Cardiac septum (tissue), 1 donor: ENCODE data around the gene PHACTR3. TPM values are rescaled to one million over a fixed set of nuclear protein-coding genes. Genes with fewer than 3 reads are reported as not detected.

Experiments used
- DNase-seq: peaks from one replicate; pipeline ENCODE4 v3.0.0-alpha.2; 2020; ENCODE audit warnings: low spot score
- intact Hi-C: fragments of 100-400 bp; cut with DNase I; formaldehyde crosslinking; loops from one replicate; pipeline ENCODE4 v1.14.0; 2022
- total RNA-seq: library from RNA; stranded (reverse); fragmentation: NEBNext Ultra II Directional; extraction: Animal tissue kit (Norgen Biotek cat#: 25700); gene quantifications from one replicate; pipeline ENCODE4 v1.2.1, GENCODE V29; 2021
- donor health status: DM: no; HTN: no; CAD: no.

The PHACTR3 gene
- total RNA-seq, 1 donor from 2014 or later: 0.54 TPM

DNA sequence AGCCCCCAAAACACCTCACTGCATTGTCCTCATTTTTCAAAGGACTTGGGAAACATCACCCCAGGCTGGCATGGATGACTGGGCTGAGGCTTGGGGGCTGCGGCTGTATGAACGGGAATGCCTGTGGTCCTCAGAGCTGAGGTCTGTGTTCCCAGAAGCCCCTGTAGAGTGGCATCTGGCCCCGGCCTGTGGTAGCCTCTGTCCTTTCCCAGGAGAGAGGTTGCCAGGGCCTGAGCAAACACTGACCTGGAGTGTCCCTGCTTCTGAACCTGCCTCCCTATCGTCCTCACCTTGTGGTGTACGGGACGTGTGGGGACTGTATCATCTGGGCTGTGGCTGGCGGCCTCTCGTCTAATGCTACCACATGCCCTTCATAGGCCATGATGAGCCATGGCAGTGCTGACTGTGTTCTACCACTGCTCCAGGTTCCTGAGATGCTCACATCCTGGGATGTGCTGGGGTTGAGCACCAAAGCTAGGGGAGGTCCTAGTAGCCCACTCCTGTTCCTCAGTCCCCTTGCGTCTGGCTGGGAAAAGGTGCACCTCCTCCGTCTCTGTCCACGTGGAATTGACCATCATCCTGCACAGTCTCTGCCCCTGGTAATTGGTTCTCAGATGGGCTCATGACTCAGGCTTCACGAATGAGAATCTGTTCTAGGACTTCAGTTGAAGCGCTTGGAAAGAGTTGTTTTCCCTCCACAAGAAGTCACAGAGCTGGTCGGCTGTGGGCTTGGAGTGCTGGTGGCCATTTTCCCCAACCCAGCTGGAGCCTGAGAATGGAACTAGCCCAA, 27.6 kb downstream of the PHACTR3 start:
- DNase-seq: peak; percentile 59
- intact Hi-C loops: no loop called here

DNA sequence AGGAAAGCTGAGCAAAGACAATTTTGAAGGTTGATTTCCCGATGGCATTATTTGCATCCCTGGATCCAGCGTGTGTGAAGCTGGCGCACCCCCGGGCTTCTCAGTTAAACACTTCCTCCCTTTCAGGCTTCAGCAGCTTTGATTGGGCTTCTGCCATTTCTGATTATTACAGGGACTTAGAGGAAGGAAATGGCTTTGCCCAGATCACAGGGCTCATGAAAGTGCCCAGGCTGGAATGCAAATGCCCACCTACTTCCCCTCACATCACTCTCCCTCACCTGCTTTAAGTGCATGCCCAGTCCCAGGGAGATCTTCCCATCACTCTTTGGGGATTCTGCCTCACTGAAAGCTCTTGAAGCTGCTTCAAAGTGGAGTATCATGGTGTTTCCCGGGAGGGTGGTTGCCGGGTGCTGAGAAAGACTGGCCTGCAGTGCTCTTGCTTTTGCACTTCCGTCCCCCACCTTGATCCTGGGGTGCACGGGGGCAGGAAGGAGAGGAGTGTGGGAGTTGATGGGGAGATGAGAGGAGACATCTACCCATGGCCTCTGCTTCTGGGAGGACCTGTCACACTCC, 28.3 kb downstream of the PHACTR3 start:
- intact Hi-C loops: no loop called here
- peak; percentile 43 for DNase-seq

DNA sequence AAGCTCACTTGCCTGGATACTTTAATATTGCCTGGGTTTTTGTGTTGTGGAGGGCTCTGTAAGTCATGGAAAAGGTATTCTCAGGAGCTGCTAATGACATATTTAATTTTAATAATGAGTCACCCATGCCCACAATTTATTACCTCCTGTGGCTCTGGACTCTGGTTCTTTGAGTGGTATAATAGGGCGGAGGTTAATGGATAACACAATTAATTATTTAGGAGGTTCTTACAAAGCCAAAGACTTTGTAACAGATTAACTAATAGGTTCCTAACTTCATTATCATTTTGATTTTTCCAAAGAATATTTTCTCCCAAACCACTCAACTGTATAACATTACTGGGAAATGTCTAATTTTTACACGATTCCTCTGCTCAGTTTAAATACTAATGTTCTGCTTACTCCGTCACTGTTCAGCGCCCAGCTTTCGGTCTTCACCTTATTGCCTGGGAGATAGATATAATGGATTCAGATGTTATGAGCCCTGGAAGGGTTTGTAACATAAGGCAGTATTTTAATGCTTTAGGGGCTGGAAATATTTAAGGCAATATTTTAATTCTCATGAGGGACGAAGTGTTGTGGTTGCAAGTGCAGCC, 29.4 kb downstream of the PHACTR3 start:
- intact Hi-C loops: no loop called here
- no peak for DNase-seq

DNA sequence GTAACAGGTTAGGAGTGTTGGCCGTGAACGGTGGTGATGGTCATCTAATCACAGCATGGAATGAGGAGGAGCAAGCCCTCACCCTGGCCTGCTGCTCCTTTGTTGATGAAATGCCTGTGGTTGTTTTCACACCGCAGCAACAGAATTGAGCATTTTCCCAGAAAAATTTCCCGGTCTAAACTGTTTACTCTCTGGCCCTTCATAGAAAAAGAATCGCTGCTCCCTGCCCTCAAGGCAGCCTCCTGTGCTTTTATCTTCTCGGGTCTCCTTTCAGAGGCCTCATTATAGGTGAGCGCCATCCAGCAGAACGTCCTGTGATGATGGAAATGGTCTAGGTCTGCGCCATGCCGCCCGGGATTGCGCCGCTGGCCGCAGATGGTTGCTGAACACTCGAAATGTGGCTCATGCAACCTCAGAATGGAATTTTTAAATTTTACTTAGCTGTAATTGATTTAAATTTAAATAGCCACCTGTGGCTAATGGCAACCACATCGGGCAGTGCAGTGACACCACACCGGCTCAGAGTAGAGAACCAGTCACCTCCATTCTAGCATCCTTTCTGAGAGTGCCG, 30.2 kb downstream of the PHACTR3 start:
- intact Hi-C loops: no loop called here
- peak; percentile 19 for DNase-seq

DNA sequence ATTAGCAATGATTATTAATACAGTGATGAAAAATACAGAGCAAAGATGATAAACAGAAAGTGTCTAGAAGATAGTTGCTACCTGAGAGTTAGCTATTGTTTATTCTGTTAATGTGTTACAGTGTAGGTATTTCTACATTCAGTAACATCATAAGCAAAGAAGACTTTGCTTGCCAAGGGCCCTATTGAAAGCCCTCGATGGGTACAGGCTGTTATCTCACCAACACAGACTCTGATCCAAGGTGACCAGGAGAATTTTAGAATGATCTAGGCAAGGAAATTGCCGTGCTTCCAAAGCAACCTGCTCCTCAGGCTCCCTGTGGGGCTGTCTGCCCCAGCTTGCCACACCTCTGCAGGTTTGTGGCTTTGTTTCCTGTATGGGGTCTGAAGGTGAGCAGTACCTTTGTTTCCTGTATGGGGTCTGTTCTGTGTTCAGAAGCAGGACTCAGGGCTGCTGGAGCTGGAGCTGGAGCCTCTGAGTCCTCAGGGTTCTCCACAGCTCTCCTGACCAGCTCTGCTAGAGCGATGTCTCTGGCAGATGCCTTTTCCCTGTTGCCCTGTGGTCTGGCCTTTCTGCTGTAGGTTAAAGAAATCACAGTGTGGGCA, 32.5 kb downstream of the PHACTR3 start:
- peak; percentile 47 for DNase-seq
- intact Hi-C loops: no loop called here

DNA sequence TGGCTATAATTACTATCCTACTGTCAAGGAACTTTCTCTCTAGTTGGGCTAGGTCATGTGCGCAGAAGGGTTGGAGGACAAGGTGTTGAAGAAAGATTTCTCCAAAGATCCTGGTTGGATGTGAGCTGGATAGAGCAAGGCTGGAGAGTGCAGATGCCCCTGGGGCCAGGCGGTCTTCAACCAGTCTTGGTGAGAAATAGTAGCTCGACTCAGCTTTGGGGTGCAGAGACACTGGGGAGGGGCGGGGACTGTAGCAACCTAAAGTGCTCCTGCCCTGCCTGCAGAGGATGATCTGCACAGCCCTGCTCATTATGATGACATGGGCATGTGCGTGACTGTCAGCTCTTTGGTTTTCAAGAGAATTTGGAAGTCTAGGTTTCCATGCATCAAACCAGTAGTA, 35.9 kb downstream of the PHACTR3 start:
- intact Hi-C loops: no loop called here
- peak; percentile 66 for DNase-seq

DNA sequence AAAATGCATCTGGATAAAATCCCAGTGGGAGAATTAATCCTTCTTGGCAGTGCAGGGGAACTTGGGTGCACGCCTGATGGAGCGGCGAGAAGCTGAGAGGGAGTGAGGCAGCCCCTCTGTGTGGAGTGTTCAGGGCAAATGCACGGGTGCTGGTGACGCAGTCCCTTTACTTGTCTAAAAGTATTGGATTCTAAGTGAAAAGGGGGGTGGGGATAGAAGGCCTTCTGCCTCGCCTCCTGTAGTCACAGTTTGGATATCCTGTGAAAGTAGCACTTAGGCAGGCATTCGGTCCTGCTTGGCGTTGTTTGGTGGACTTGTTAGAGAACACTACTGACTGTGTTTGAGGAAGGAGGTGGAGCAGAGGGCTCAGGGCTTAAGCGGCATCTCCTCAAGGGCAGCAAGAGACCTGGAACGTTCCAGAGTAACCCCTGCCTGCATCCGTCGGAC, 39.3 kb downstream of the PHACTR3 start:
- intact Hi-C loops: no loop called here
- no peak for DNase-seq

DNA sequence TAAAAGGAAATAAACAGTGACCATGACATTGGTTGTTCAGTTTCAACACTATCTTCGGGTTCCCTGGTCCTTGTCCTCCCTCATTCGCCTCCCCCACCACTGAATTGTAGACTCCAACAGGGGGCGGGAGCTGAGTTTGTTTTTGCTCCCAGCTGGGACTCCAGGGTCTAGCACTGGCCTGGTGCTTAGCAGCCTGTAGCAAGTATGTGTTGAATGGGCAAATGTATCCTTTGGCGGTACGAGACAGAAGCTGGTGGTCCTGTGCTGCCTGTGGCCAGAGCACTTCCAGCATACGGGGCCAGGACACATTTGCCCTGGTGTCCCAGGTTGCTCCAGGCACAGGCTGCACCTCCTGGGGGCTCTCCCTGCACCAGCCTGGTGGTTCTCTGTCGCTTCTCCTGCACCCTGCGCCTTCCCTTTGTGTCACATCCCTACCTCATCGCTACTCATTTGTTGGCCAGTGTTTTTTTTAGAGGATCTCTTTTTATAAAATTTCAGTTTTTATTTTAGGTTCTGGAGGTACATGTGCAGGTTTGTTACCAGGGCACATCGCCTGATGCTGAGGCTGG, 40.1 kb downstream of the PHACTR3 start:
- intact Hi-C loops: no loop called here
- no peak for DNase-seq

DNA sequence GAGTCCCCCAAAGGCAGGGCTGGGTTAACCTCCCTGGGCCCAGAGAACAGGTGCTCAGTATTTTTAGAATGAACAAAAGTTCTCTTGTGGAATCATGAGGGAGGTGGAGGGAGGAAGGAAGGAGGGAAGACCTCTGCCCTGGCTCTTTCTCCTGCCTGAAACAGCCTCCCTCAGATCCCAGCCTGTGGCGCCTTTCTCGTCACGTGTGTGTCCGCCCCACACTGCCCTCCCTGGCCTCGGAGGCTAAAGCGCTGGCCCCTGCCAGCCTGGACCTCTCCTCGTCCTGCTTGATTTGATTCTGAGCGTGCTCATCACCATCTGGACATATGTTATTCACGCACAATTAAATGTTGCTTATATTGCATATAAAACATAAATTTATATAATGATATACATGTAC, 40.9 kb downstream of the PHACTR3 start:
- DNase-seq: no peak
- intact Hi-C loops: no loop called here

DNA sequence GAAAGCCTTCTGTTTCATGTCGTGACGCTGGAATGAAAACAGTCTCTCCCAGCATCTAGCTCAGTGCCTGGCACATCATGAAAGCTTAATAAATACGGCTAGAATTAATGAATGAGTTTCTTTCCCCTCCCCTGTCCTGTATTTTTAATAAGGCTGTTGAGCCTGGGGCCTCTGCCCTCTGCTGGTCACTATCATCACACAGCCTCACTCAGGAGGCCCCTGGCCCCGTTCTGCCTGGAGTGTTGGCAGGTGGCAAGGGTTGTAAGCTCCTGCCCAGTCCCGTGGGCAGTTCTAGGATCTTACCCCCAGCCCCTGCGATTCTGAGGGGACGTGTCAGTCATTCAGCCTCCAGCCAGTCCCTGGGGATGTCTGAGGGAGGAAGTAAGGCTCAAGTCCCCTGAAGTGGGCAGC, 41.4 kb downstream of the PHACTR3 start:
- intact Hi-C loops: no loop called here
- no peak for DNase-seq

DNA sequence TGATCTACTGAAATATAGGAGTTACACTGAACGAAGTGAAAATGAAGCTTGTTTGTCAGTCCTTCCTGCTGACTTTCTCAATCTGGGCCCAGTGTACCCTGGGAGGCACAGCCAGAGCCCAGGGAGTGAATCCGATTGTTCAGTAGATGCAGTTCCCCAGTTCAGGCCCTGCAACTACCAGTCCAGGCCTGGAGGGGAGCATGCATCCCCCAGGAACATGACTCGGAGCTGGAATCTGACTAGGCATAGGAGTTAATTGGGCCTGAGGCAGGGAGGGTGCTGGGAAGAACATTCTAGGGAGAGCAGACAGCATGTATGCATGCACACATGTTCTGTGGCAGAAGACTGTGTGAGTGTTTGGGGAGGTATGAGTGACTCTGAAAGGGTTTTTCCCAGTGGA, 42.1 kb downstream of the PHACTR3 start:
- intact Hi-C loops: no loop called here
- no peak for DNase-seq

DNA sequence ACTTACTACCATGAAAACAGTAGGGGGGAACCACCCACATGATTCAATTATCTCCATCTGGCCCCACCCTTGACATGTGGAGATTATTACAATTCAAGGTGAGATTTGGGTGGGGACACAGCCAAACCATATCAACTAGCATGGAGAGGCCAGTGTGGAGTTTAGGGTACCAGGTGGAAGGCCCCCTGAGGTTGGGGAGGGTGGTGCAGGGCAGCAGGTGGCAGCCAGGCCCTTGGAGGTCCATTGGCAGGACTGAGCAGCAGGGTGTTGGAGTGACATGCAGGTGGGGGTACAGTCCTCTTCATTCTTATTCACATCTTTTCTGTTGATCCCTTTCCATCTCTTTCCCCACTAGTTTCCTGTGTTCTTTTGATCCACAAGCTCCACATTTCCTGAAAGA, 42.9 kb downstream of the PHACTR3 start:
- DNase-seq: no peak
- intact Hi-C loops: no loop called here

DNA sequence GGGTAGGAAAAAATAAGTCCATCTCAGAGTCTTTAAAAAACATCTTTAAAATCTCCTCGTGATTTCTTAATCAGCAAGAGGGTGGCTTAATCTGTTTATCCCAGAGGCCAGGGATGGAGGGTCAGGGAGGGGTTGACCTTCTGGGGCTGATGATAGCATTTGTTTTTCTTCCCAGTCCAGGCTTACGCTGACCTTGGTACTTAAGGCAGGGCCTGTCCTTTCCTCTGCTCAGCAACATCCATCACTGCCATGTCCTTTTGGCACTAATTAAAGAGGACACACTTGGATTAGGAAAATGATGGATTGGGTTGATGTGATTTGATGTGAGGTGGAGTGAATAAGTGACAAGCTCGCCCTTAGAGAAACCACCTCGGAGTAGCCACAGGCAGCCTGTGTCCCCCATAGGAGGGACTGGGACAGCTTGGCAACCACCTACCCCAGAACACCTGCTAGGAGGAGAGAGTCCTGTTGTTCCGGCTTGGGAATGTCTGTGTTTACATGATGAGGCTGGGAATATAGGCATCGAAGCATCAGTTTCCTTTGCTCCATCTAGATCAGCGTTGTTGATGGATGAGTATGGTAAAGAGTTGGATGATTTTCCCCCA, 44.2 kb downstream of the PHACTR3 start:
- intact Hi-C loops: no loop called here
- no peak for DNase-seq

DNA sequence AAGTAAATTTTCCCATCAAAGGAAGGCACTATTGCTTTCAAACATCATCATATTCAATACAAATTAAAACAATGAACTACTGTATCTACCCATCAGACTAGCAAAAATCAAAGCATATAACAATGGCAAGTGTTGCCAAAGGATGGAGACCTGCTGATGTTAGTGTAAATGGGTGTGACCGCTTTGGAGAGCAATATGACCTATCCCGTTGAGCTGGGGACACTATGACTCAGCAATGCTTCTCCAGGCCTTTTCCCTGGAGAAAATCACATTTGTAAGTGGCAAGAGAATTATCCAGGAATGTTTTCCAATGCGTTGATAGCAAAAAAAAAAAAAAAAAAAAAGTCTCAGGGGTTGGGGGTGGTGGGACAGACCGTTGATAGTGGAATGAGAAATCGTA, 46.1 kb downstream of the PHACTR3 start:
- intact Hi-C loops: no loop called here
- DNase-seq: no peak

DNA sequence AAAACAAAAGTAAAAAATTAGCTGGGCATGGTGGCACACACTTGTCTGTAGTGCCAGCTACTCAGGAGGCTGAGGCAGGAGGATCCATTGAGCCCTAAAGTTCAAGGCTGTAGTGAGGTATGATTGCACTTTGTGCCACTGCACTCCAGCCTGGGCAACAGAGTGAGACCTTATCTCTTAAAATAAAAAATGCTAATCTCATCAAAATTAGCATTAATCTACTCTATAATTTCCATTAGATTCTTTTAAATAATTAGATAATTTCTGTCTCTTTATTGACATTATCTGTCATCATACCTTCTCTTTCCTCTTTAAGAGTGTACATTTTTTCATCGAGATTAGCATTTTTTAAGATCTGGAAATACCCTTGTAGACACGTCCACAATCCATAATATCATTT, 48.0 kb downstream of the PHACTR3 start:
- intact Hi-C loops: no loop called here
- DNase-seq: no peak

DNA sequence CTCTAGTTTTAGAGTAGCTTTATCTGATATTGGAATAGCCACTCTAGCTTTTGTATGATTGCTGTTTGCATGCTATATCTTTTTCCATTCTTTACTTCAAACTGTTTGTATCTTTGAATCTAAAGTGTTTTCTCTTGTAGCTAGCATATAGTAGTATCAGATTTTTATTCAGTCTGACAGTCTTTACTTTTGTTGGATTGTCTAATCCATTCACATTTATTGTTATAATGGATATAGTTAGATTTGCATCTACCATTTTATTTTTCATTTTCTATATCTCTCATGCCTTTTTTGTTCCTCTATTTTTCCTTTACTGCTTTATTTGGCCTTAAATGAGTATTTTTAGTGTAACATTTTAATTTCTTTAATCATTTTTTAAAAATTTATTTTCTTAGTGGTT, 52.1 kb downstream of the PHACTR3 start:
- DNase-seq: no peak
- intact Hi-C loops: no loop called here

DNA sequence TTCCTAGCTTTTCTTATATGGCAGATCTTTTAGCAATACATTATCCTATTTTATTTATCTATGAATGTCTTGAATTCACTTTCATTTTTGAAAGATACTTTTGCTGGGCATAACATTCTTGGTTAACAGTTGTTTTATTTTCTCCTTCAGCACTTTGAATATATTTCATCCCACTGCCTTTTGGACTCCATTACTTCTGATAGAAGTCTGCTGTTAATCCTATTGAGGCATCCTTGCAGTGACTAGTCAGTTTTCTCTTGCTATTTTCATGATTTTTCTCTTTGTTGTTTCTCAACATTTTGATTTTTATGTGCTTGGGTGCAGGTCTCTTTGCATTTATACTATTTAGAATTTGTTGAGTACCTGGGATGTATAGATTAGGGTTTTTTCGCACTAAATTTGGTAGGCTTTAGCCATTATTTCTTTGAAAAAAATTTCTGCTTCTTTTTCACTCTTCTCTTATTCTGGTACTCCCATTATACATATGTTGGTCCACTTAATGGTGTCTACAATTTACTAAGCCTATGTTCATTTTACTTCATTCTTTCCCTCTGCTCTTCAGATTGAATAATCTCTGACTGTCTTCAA, 53.2 kb downstream of the PHACTR3 start:
- DNase-seq: no peak
- intact Hi-C loops: no loop called here

DNA sequence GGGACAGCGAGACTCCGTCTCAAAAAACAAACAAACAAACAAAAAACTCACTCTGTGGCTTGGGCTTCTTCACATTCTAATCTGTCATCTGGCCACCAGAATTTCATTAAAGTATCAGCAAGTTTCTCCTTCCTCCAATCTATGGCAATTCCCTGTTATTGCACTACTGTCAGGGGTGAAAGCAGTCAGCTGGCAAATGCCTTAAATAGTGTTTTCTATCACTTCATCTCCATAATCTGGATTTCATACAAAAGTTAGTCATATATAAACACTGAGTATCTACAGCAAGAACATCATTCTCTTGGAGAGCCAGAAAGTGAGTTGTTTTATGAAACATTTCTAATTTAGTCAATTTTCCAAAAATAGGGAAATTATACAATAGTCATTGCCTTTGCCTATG, 56.1 kb downstream of the PHACTR3 start:
- intact Hi-C loops: no loop called here
- no peak for DNase-seq

DNA sequence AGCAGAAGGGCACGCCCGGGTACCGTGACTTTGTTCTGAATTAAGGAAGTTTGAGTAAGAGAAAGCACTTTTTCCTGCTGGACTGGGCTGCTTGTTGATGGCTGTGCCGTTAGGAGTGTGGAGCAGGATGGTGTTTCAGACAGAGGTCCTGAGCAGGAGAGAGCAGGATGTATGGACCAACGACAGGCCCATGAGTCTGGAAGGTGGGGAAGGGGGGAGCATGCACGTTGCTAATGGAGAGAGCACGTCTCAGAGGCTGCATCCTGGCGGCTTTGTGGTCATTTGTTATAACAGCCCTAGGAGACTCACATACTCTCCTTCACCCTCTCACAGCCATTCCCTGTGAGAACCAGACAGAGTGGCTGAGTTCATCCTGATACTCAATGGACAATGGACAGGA, 56.8 kb downstream of the PHACTR3 start:
- DNase-seq: no peak
- intact Hi-C loops: no loop called here
